Retinal pigment epithelial cell (primary cell): ENCODE measurements around the gene BEND7.
"Not testable (repeated sequence)": the region's sequence is repeated elsewhere in the genome, so short reads cannot be mapped to it uniquely, and the experiment has no call there.

Source experiments
- DNase-seq: peaks from one replicate; pipeline ENCODE4 v3.0.0-alpha.2; 2010; ENCODE audit warnings: low read depth
- H3K4me3 ChIP-seq: 2 replicates; pipeline ENCODE4 v1.5.1; 2011; ENCODE audit warnings: mild to moderate bottlenecking, low read length, control low read depth, moderate library complexity
- TF ChIP-seq, protein P1 (sequence below): conservative IDR thresholded peaks from 2 replicates; pipeline ENCODE4 v1.5.1; 2011; ENCODE audit warnings: low read depth, low read length, control low read depth, inconsistent platforms

Gene BEND7

DNA sequence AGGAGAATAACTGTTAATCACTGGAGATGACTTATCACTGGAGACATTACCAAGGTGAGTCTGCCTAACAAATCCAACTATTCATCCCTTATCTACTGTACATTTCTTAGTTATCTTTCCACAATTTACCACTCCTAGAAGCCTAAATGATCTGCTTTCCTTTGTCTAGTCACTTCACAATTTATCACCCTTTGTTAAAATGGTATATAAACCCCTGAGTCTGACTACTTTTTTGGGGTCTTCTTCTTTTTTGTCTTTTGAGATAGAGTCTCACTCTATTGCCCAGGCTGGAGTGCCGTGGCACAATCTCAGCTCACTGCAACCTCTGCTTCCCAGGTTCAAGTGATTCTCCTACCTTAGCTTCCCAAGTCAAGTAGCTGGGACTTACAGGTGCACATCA, 114.7 kb downstream of the BEND7 start:
- TF ChIP-seq, protein P1, sequence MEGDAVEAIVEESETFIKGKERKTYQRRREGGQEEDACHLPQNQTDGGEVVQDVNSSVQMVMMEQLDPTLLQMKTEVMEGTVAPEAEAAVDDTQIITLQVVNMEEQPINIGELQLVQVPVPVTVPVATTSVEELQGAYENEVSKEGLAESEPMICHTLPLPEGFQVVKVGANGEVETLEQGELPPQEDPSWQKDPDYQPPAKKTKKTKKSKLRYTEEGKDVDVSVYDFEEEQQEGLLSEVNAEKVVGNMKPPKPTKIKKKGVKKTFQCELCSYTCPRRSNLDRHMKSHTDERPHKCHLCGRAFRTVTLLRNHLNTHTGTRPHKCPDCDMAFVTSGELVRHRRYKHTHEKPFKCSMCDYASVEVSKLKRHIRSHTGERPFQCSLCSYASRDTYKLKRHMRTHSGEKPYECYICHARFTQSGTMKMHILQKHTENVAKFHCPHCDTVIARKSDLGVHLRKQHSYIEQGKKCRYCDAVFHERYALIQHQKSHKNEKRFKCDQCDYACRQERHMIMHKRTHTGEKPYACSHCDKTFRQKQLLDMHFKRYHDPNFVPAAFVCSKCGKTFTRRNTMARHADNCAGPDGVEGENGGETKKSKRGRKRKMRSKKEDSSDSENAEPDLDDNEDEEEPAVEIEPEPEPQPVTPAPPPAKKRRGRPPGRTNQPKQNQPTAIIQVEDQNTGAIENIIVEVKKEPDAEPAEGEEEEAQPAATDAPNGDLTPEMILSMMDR: no peak
- no peak for DNase-seq
- H3K4me3 ChIP-seq: no peak overlapping the region

DNA sequence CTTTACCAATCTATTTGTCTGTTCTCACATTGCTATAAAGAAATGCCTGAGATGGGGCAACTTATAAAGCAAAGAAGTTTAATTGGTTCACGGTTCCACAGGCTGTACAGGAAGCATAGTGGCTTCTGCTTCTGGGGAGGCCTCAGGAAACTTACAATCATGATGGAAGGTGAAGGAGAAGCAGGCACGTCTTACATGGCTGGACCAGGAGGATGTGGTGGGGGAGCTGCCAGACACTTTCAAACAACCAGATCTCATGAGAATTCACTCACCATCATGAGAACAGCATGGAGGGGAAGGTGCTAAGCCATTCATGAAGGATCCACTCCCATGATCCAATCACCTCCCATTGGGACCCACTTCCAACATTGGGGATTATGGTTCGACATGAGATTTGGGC, 115.9 kb downstream of the BEND7 start:
- DNase-seq: no peak
- TF ChIP-seq, protein P1: no peak
- H3K4me3 ChIP-seq: no peak overlapping the region

DNA sequence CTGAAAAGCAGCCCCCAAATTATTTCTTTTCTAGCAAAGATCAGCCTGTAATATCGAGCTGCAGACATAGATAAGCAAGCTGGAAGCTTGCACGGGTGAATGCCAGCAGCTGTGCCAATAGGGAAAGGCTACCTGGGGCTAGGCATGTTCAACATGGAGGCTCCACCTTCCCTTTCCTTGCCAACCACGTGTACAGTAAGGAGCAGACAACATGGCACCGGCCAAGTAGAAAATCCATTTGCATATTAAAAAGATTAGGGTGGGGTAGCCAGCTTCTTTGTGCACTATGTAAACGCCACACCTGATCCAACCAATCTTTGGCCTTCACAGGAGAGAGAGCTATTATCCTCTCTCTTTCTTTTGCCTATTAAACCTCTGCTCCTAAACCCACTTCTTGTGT, 124.0 kb downstream of the BEND7 start:
- TF ChIP-seq, protein P1: no peak
- no peak overlapping the region for H3K4me3 ChIP-seq
- DNase-seq: no peak

DNA sequence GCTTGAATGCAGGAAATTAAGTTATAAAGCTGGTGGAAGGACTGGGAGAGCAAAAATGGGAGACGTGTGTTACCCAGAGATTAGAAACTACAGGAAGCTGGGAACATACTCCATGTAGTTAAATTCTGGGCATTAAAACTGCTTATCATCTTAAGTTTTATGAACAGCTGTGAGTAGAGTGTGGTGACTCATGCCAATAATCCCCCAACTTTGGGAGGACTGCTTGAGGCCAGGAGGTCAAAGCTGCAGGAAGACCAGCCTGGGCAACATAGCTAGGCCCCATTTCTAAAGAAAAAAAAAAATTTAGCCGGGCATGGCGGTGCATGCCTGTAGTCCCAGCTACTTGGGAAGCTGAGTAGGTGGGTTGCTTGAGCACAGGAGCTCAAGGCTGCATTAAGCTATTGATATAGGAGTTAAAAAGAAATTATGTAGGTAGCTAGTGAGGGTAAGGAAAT, 124.5 kb downstream of the BEND7 start:
- H3K4me3 ChIP-seq: no peak overlapping the region
- peak; percentile 37 for DNase-seq
- TF ChIP-seq, protein P1: no peak

DNA sequence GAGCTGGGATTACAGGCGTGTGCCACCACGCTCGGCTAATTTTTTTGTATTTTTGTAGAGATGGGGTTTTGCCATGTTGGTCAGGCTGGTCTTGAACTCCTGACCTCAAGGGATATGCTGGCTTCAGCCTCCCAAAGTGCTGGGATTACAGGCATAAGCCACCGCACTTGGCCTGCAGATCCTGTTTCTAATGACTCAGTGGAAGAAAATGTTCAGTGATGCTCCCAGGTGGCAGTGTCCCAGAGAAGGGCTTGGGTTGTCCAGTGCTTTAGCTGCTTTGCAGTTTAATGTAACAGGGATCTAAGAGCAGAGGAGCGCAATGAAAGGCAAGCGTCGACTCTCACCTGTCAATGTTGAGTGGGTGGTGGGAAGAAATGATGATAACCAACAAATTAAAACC, 125.4 kb downstream of the BEND7 start:
- DNase-seq, H3K4me3 ChIP-seq: not testable (repeated sequence)

DNA sequence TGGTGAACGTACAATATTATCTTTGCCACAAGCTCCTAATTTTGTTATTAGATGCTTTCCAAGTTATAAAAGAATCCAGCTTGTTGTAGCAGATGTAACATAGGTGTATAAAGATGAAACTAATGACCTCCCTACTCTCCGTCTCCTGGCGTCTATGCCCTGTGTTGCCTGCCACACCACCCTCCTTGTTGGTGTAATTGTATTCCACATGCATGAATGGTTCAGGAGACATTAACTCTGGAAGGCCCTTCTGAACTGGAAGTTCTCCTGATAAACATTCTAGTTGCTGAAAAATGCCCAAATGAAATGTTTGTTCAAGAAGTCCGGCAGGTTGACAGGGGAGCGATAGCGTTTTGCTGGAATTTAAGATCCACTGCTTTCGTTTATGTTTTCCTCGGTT, 126.8 kb downstream of the BEND7 start:
- no peak for DNase-seq
- TF ChIP-seq, protein P1: no peak
- no peak overlapping the region for H3K4me3 ChIP-seq

DNA sequence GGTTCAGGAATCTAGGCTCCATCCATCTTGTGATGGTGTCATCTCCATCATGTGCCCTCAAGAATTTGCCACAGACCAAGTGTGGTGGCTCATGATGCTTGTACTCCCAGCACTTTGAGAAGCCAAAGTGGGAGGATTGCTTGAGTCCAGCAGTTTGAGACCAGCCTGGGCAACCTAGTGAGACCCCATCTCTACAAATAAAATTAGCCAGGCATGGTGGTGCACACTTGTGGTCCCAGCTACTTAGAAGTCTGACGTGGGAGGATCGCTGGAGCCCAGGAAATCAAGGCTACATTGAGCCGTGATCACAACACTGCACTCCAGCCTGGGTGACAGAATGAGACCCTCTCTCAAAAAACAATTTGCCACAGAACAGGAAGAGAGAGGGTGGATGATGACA, 127.7 kb downstream of the BEND7 start:
- no peak for DNase-seq
- H3K4me3 ChIP-seq: no peak overlapping the region
- TF ChIP-seq, protein P1: no peak
